Activated T-cell treated with anti-CD3 and anti-CD28 coated beads for 48 hours (primary cell): ENCODE results near the gene FAR1.
"Not testable (repeated sequence)": the region's sequence is repeated elsewhere in the genome, so short reads cannot be mapped to it uniquely, and the experiment has no call there.

Experiments used
- DNase-seq: peaks from one replicate; pipeline ENCODE4 v3.0.0-alpha.2; 2020; ENCODE audit warnings: low read depth

The FAR1 gene

GRCh38 chr11:13668102-13668956 is at the start of gene FAR1:
Gene FAR1 (plus strand): TSS chr11:13668668. CDS start chr11:13694766, 26,098 bp downstream.
- peak; percentile 98 for DNase-seq

GRCh38 chr11:13620063-13620462 is 48.4 kb upstream of the FAR1 start:
- no peak for DNase-seq

GRCh38 chr11:13626818-13627217 is 41.6 kb upstream of the FAR1 start:
- not testable (repeated sequence) for DNase-seq

- DNase-seq = not testable (repeated sequence)
Measured at GRCh38 chr11:13628634-13629033, 39.8 kb upstream of the FAR1 start.

GRCh38 chr11:13629779-13630178 is 38.7 kb upstream of the FAR1 start:
- no peak for DNase-seq

GRCh38 chr11:13635290-13635689 is 33.2 kb upstream of the FAR1 start:
- no peak for DNase-seq

- no peak for DNase-seq
Measured at GRCh38 chr11:13635804-13636203, 32.7 kb upstream of the FAR1 start.

- no peak for DNase-seq
Measured at GRCh38 chr11:13637125-13638069, 31.1 kb upstream of the FAR1 start.

GRCh38 chr11:13638422-13638821 is 30.0 kb upstream of the FAR1 start:
- DNase-seq = no peak

- no peak for DNase-seq
Measured at GRCh38 chr11:13644997-13645687, 23.3 kb upstream of the FAR1 start.

GRCh38 chr11:13647391-13647790 is 21.1 kb upstream of the FAR1 start:
- DNase-seq = no peak

GRCh38 chr11:13649619-13650018 is 18.8 kb upstream of the FAR1 start:
- no peak for DNase-seq

GRCh38 chr11:13651515-13651914 is 17.0 kb upstream of the FAR1 start:
- not testable (repeated sequence) for DNase-seq

GRCh38 chr11:13661074-13661623 is 7.3 kb upstream of the FAR1 start:
- no peak for DNase-seq

GRCh38 chr11:13663631-13664071 is 4.8 kb upstream of the FAR1 start:
- no peak for DNase-seq

GRCh38 chr11:13664351-13664750 is 4.1 kb upstream of the FAR1 start:
- no peak for DNase-seq

GRCh38 chr11:13666708-13667107 is 1.8 kb upstream of the FAR1 start:
- DNase-seq = no peak

GRCh38 chr11:13667245-13667644 is 1.2 kb upstream of the FAR1 start:
- DNase-seq = no peak

- no peak for DNase-seq
Measured at GRCh38 chr11:13667795-13668101, 720 bp upstream of the FAR1 start.

- peak; percentile 34 for DNase-seq
Measured at GRCh38 chr11:13668957-13669521, 571 bp downstream of the FAR1 start.
